K562 (cell line): ENCODE results near the gene RTP5.

Experiments used
- ATF7 ChIP-seq: fragments of 450-650 bp; IDR thresholded peaks from 2 replicates; pipeline ENCODE4 v1.7.1; 2014; ENCODE audit warnings: mild to moderate bottlenecking, moderate library complexity
- CTCF ChIP-seq, 3 experiments: IDR thresholded peaks in 2 of 3; conservative IDR thresholded peaks in 1 of 3; 2 replicates each; pipeline ENCODE4 v1.5.1; 2011 to 2012; ENCODE audit warnings: low read length in 3 of 3, mild to moderate bottlenecking in 3 of 3, control low read depth in 2 of 3, improper control_type of control experiment in 1 of 3, inconsistent platforms in 1 of 3, low read depth in 1 of 3, mixed read lengths in 1 of 3, moderate library complexity in 1 of 3; ENCODE audit not compliant: insufficient read depth in 2 of 3
- GABPA ChIP-seq: fragments of 200-800 bp; sonication (Bioruptor generic); conservative IDR thresholded peaks from 2 replicates; pipeline ENCODE4 v1.6.1; 2016; ENCODE audit warnings: low read depth, missing genetic modification characterization, missing compliant biosample characterization
- JUND ChIP-seq, 2 experiments: IDR thresholded peaks; 2 replicates in 1 of 2; 3 replicates in 1 of 2; pipeline ENCODE4 v1.6.1; 2011; ENCODE audit warnings: borderline replicate concordance in 2 of 2, low read depth in 2 of 2, low read length in 2 of 2, improper control_type of control experiment in 1 of 2, missing biosample characterization in 1 of 2, missing genetic modification characterization in 1 of 2, missing genetic modification reagents in 1 of 2
- KLF10 ChIP-seq: fragments of 250-450 bp; sonication (Bioruptor Pico); IDR thresholded peaks from 2 replicates; pipeline ENCODE4 v1.6.1; 2021; ENCODE audit warnings: matching md5 sums
- ZNF398 ChIP-seq: fragments of 250-450 bp; sonication (Bioruptor Pico); IDR thresholded peaks from 2 replicates; pipeline ENCODE4 v1.8.0; 2021; ENCODE audit warnings: moderate library complexity, mild to moderate bottlenecking, inconsistent platforms
- TF ChIP-seq, protein P1 (sequence below): fragments of 450-650 bp; IDR thresholded peaks from 2 replicates; pipeline ENCODE4 v1.6.1; 2018; ENCODE audit warnings: mild to moderate bottlenecking, low read depth; ENCODE audit not compliant: partially characterized antibody

- TF ChIP-seq JUND (IDR thresholded peaks at IDR 0.05; ENCODE audit: borderline replicate concordance, low read depth, low read length) (no peak), JUND (tag; IDR thresholded peaks at IDR 0.05; ENCODE audit: borderline replicate concordance, low read depth, low read length) (no peak), ZNF398 (CRISPR knock-in tag) (no peak), ATF7 (no peak), CTCF (IDR thresholded peaks at IDR 0.05 in 2 of 3, conservative IDR thresholded peaks at IDR 0.05 in 1 of 3; ENCODE audit: insufficient read depth in 2 of 3, low read depth in 1 of 3, low read length in 3 of 3) (no peak), KLF10 (CRISPR knock-in tag) (no peak), GABPA (no peak)
- TF ChIP-seq, protein P1, sequence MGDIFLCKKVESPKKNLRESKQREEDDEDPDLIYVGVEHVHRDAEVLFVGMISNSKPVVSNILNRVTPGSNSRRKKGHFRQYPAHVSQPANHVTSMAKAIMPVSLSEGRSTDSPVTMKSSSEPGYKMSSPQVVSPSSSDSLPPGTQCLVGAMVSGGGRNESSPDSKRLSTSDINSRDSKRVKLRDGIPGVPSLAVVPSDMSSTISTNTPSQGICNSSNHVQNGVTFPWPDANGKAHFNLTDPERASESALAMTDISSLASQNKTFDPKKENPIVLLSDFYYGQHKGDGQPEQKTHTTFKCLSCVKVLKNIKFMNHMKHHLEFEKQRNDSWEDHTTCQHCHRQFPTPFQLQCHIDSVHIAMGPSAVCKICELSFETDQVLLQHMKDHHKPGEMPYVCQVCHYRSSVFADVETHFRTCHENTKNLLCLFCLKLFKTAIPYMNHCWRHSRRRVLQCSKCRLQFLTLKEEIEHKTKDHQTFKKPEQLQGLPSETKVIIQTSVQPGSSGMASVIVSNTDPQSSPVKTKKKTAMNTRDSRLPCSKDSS, result no peak
Observed at GRCh38 chr2:241844831-241845578, 24.5 kb upstream of the RTP5 start.
